Mesenchymal stem cell (in vitro differentiated cells and primary cell): ENCODE results near the gene EHD2. TPM values are rescaled to one million over a fixed set of nuclear protein-coding genes. Genes with fewer than 3 reads are reported as not detected.

Source experiments
- DNase-seq: peaks from one replicate; pipeline ENCODE4 v3.0.0-alpha.2; 2013
- H2AFZ ChIP-seq: one replicate; pipeline ENCODE4 v1.6.1; 2013; ENCODE audit warnings: low read depth, mild to moderate bottlenecking, control low read depth, inconsistent platforms, low read length, moderate library complexity
- H2AK5ac ChIP-seq: 2 replicates; pipeline ENCODE4 v1.6.1; 2013; ENCODE audit warnings: low read length, moderate library complexity, mild to moderate bottlenecking, inconsistent platforms; ENCODE audit not compliant: severe bottlenecking
- H2BK120ac ChIP-seq: one replicate; pipeline ENCODE4 v1.6.1; 2013; ENCODE audit warnings: low read depth, mild to moderate bottlenecking, inconsistent platforms, low read length, moderate library complexity
- H2BK12ac ChIP-seq, 2 experiments: one replicate each; pipeline ENCODE4 v1.6.1; 2013; ENCODE audit warnings: inconsistent platforms in 2 of 2, low read length in 2 of 2, mild to moderate bottlenecking in 2 of 2, moderate library complexity in 2 of 2, control low read depth in 1 of 2
- H2BK15ac ChIP-seq: one replicate; pipeline ENCODE4 v1.6.1; 2013; ENCODE audit warnings: mild to moderate bottlenecking, low read depth, inconsistent platforms; ENCODE audit not compliant: poor library complexity, severe bottlenecking
- H2BK5ac ChIP-seq: 2 replicates; pipeline ENCODE4 v1.6.1; 2013; ENCODE audit warnings: low read depth, mild to moderate bottlenecking, low read length, control low read depth, inconsistent platforms; ENCODE audit not compliant: poor library complexity, severe bottlenecking
- H3K14ac ChIP-seq, 2 experiments: one replicate each; pipeline ENCODE4 v1.6.1; 2013; ENCODE audit warnings: inconsistent platforms in 2 of 2, low read length in 2 of 2, control low read depth in 1 of 2, mild to moderate bottlenecking in 1 of 2, moderate library complexity in 1 of 2
- H3K18ac ChIP-seq, 2 experiments: one replicate each; pipeline ENCODE4 v1.6.1; 2013; ENCODE audit warnings: inconsistent platforms in 2 of 2, low read length in 2 of 2, control low read depth in 1 of 2, low read depth in 1 of 2, mild to moderate bottlenecking in 1 of 2
- H3K23ac ChIP-seq, 2 experiments: one replicate each; pipeline ENCODE4 v1.6.1; 2013; ENCODE audit warnings: inconsistent platforms in 2 of 2, low read length in 2 of 2, mild to moderate bottlenecking in 2 of 2, moderate library complexity in 2 of 2, control low read depth in 1 of 2
- H3K27ac ChIP-seq: 2 replicates; pipeline ENCODE4 v1.5.1; 2013; ENCODE audit warnings: mild to moderate bottlenecking, moderate library complexity, low read length, control low read depth, inconsistent platforms; ENCODE audit not compliant: poor library complexity, severe bottlenecking
- H3K27me3 ChIP-seq, 2 experiments: 2 replicates each; pipeline versions ENCODE4 v1.6.1 to v1.7.0; 2013; ENCODE audit warnings: low read length in 2 of 2, mild to moderate bottlenecking in 2 of 2, moderate library complexity in 2 of 2, control low read depth in 1 of 2, inconsistent platforms in 1 of 2; ENCODE audit not compliant: control insufficient read depth in 1 of 2, insufficient read depth in 1 of 2
- H3K36me3 ChIP-seq, 2 experiments: 2 replicates each; pipeline versions ENCODE4 v1.6.1 to v1.7.0; 2013; ENCODE audit warnings: low read length in 2 of 2, control low read depth in 1 of 2, inconsistent platforms in 1 of 2, low read depth in 1 of 2, mild to moderate bottlenecking in 1 of 2; ENCODE audit not compliant: insufficient read depth in 2 of 2, control insufficient read depth in 1 of 2
- H3K4ac ChIP-seq, 2 experiments: one replicate each; pipeline ENCODE4 v1.6.1; 2013; ENCODE audit warnings: inconsistent platforms in 2 of 2, low read length in 2 of 2, mild to moderate bottlenecking in 2 of 2, moderate library complexity in 2 of 2, control low read depth in 1 of 2, low read depth in 1 of 2
- H3K4me1 ChIP-seq: 2 replicates; pipeline ENCODE4 v1.6.1; 2013; ENCODE audit warnings: low read depth, low read length, control low read depth; ENCODE audit not compliant: control insufficient read depth, insufficient read depth
- H3K4me2 ChIP-seq: 2 replicates; pipeline ENCODE4 v1.6.1; 2013; ENCODE audit warnings: low read length, mild to moderate bottlenecking, inconsistent platforms; ENCODE audit not compliant: poor library complexity, severe bottlenecking
- H3K4me3 ChIP-seq, 2 experiments: 2 replicates each; pipeline versions ENCODE4 v1.5.1 to v1.7.0; 2013; ENCODE audit warnings: low read length in 2 of 2, mild to moderate bottlenecking in 2 of 2, control low read depth in 1 of 2, low read depth in 1 of 2; ENCODE audit not compliant: insufficient read depth in 1 of 2
- H3K79me1 ChIP-seq: replicated peaks from 2 replicates; pipeline ENCODE4 v1.6.1; 2013; ENCODE audit warnings: mild to moderate bottlenecking, control low read depth, low read length, inconsistent platforms; ENCODE audit not compliant: poor library complexity, severe bottlenecking
- H3K9ac ChIP-seq: 2 replicates; pipeline ENCODE4 v1.7.0; 2013; ENCODE audit warnings: mild to moderate bottlenecking, low read length, moderate library complexity
- H3K9me3 ChIP-seq: 2 replicates; pipeline ENCODE4 v1.7.0; 2013; ENCODE audit warnings: mild to moderate bottlenecking, low read length; ENCODE audit not compliant: control insufficient read depth
- H4K8ac ChIP-seq: one replicate; pipeline ENCODE4 v1.6.1; 2013; ENCODE audit warnings: inconsistent platforms, mild to moderate bottlenecking, low read length, moderate library complexity
- H4K91ac ChIP-seq: one replicate; pipeline ENCODE4 v1.6.1; 2013; ENCODE audit warnings: mild to moderate bottlenecking, low read length, inconsistent platforms
- WGBS: methylation state at CpG from one replicate; pipeline ENCODE4 v1.1.7; 2013; ENCODE audit warnings: mixed read lengths; 5-methylcytosine and 5-hydroxymethylcytosine counted together
- small RNA-seq: library from polyadenylated mRNA; stranded (forward); fragments of <200 nt; extraction: miRNeasy Mini kit (QIAGEN cat#:217004); gene quantifications from one replicate; pipeline ENCODE3, GENCODE V24; 2013; ENCODE audit warnings: low read depth

EHD2 gene

DNA sequence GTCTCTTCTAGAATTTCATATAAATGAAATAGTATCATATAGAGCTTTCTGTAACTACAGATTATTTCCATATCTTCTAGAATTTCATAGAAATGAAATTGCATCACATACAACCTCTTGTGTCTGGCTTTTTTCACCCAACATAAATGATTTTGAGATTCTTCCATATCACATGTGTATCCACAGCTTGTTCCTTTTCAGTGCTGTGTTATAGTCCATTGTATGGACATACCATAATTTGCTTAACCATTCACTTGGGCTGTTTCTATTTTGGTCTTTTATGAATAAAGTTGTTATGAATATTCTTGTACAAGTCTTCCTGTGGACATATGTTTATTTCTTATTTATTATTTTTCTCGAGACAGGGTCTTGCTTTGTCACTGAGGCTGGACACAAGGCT lies 79.4 kb downstream of the EHD2 start:
- no peak overlapping the region for H2BK12ac ChIP-seq
- no peaks in the 10 kb centered on the region for H3K9me3 ChIP-seq
- no CpG with 5 or more reads among the region's 1 CpG for WGBS

More for the DNA sequence above, 79.4 kb downstream of the EHD2 start:
- H3K23ac ChIP-seq = no peak overlapping the region
- no peak overlapping the region for H2BK5ac ChIP-seq
- no peak overlapping the region for H3K4me3 ChIP-seq
- no peak overlapping the region for H3K9ac ChIP-seq
- H2AK5ac ChIP-seq = no peak overlapping the region
- no peak overlapping the region for H3K27ac ChIP-seq
- H3K14ac ChIP-seq = no peak overlapping the region
- H3K18ac ChIP-seq = no peak overlapping the region
- H2BK120ac ChIP-seq = no peak overlapping the region
- H3K27me3 ChIP-seq = no peaks in the 10 kb centered on the region
- DNase-seq = no peak
- peaks cover 6% of the 10 kb centered on the region for H3K4me1 ChIP-seq
- H4K8ac ChIP-seq = no peak overlapping the region
- no peak overlapping the region for H2BK15ac ChIP-seq
- no peak overlapping the region for H3K4me2 ChIP-seq
- no peak overlapping the region for H3K4ac ChIP-seq
- no peak overlapping the region for H2AFZ ChIP-seq
- peaks cover 0 to 7% of the 10 kb centered on the region in 2 experiments for H3K36me3 ChIP-seq
- H4K91ac ChIP-seq = no peak overlapping the region
- no peaks in the 10 kb centered on the region for H3K79me1 ChIP-seq

Small RNA genes within 50 kb of the gene (small RNA-seq; reads per million reads assigned to genes)
- not detected for gene SNORD23
